Stomach (tissue), 9 donors: ENCODE data around the gene KLHL29. TPM values are rescaled to one million over a fixed set of nuclear protein-coding genes. Genes with fewer than 3 reads are reported as not detected.

Source experiments
- DNase-seq, 2 donors: peaks; one replicate each; pipeline versions ENCODE4 v3.0.0 to v3.0.0-alpha.2; 2013 to 2019
- H3K27ac ChIP-seq, 5 donors: fragments of 200-600 bp in 4 of 5; sonication (generic) in 4 of 5; one replicate each; pipeline ENCODE4 v1.5.1; 2013 to 2019; ENCODE audit warnings: mild to moderate bottlenecking in 1 of 5, moderate library complexity in 1 of 5
- H3K27me3 ChIP-seq, 3 donors: fragments of 200-600 bp; sonication (generic); one replicate each; pipeline ENCODE4 v1.5.1; 2017 to 2019; ENCODE audit warnings: mixed run types in 1 of 3
- H3K36me3 ChIP-seq, 4 donors: fragments of 200-600 bp; sonication (generic); 1 replicate in 3 of 4; 2 replicates in 1 of 4; pipeline ENCODE4 v1.5.1; 2016 to 2019
- H3K4me1 ChIP-seq, 4 donors: fragments of 200-600 bp; sonication (generic); one replicate each; pipeline ENCODE4 v1.5.1; 2016 to 2019
- H3K4me3 ChIP-seq, 4 donors: fragments of 200-600 bp; sonication (generic) in 3 of 4; one replicate each; pipeline ENCODE4 v1.5.1; 2016 to 2019; ENCODE audit warnings: mild to moderate bottlenecking in 1 of 4
- H3K9me3 ChIP-seq, 4 donors: fragments of 200-600 bp; sonication (generic); one replicate each; pipeline ENCODE4 v1.5.1; 2016 to 2019
- CTCF ChIP-seq, 7 experiments: fragments of 450-650 bp in 4 of 7; fragments of 200-600 bp in 3 of 7; sonication (generic) in 3 of 7; IDR thresholded peaks; one replicate each; pipeline ENCODE4 v1.5.1; 2016 to 2019; ENCODE audit warnings: antibody characterized with exemption in 7 of 7, control low read depth in 2 of 7, mild to moderate bottlenecking in 1 of 7
- EP300 ChIP-seq: sonication (generic); formaldehyde crosslinking; IDR thresholded peaks from one replicate; pipeline ENCODE4 v1.6.1; 2017; ENCODE audit warnings: antibody characterized with exemption
- POLR2A ChIP-seq, 4 donors: fragments of 450-650 bp; IDR thresholded peaks; one replicate each; pipeline ENCODE4 v1.6.1; 2016; ENCODE audit warnings: antibody characterized with exemption in 4 of 4, control low read depth in 2 of 4, mild to moderate bottlenecking in 1 of 4, moderate library complexity in 1 of 4
- POLR2AphosphoS5 ChIP-seq, 3 donors: sonication (generic); formaldehyde crosslinking; IDR thresholded peaks; one replicate each; pipeline ENCODE4 v1.6.1; 2016; ENCODE audit warnings: antibody characterized with exemption in 3 of 3
- WGBS, 5 donors: extraction: QIAGEN DNeasy Blood & Tissue Kit in 3 of 5; methylation state at CpG; one replicate each; pipeline versions ENCODE4 v1.1.5 to v1.1.7; 2013 to 2018; 5-methylcytosine and 5-hydroxymethylcytosine counted together
- intact Hi-C: fragments of 100-400 bp; cut with DNase I; formaldehyde crosslinking; loops from one replicate; pipeline ENCODE4 v1.15.1; 2023; ENCODE audit warnings: low total_unique reads
- polyA plus RNA-seq, 3 donors: library from polyadenylated mRNA; stranded (reverse); fragments of 200-250 nt; gene quantifications; one replicate each; pipeline ENCODE4 v1.2.3, GENCODE V29; 2013
- total RNA-seq, 5 donors: library from RNA; depleted of rRNA; stranded (reverse); fragments of >200 nt; gene quantifications; one replicate each; pipeline versions ENCODE4 v1.1.0 to v1.2.3, GENCODE V29; 2014 to 2016
- donor health status: healthy with polysubstance abuse.
- donor health status: Bipolar disorder and iron deficiency.
- donor health status: healthy.

The KLHL29 gene
- total and polyA plus RNA-seq, 8 donors: under 0.01 to 6.6 (median 1.3) TPM

DNA sequence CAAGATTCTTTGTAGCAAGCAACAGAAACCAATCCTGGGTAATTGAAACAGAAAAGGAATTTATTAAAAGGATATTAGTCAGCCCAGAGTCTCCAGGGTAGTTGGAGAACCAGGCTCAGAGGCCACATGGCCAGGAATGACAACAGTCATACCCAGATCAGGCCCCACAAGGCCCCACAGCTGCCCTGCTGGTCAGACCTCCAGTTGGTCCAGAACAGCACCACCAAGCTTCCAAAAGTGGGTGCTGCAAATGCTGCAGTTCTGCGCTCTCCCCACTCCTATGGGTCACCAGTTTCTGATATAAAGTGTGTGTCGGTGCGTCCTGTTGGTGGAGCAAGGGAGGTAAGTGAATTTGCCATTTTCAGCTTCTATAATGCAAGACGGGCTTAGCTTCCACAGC, 29.9 kb downstream of the KLHL29 start:
- H3K27me3 ChIP-seq: no peaks in the 10 kb centered on the region
- 82 to 98% (median 90%) methylated on average over 4 of the region's 4 CpGs for WGBS, 5 donors
- no peaks in the 10 kb centered on the region for H3K9me3 ChIP-seq
- H3K36me3 ChIP-seq: no peaks in the 10 kb centered on the region
- intact Hi-C loops: no loop called here
- no peak for DNase-seq
- H3K4me3 ChIP-seq: no peak overlapping the region
- peak overlapping the region in 1 of 5 donors; percentile 16 for H3K27ac ChIP-seq
- peaks cover 0 to 67% (median 17%) of the 10 kb centered on the region in 4 donors for H3K4me1 ChIP-seq
- no peak for TF ChIP-seq EP300

GRCh38 chr2:23417310-23417709, 32.3 kb downstream of the KLHL29 start:
- no peaks in the 10 kb centered on the region for H3K36me3 ChIP-seq
- H3K27ac ChIP-seq: peak overlapping the region in 2 of 5 donors; percentile 63 to 84
- no peak overlapping the region for H3K4me3 ChIP-seq
- H3K9me3 ChIP-seq: no peaks in the 10 kb centered on the region
- peaks cover 0 to 72% (median 22%) of the 10 kb centered on the region in 4 donors for H3K4me1 ChIP-seq
- H3K27me3 ChIP-seq: no peaks in the 10 kb centered on the region
- intact Hi-C loops: no loop called here
- no peak for TF ChIP-seq CTCF (IDR thresholded peaks at IDR 0.05)
- no peak for TF ChIP-seq EP300
- TF ChIP-seq POLR2A (IDR thresholded peaks at IDR 0.05): no peak
- no peak for TF ChIP-seq POLR2AphosphoS5 (IDR thresholded peaks at IDR 0.05)
- 82 to 91% (median 89%) methylated on average over 12 of the region's 12 CpGs for WGBS, 5 donors
- DNase-seq: peak in 1 of 2 donors; percentile 21

GRCh38 chr2:23418056-23418455, 33.1 kb downstream of the KLHL29 start:
- peak overlapping the region in 4 of 5 donors; percentile 53 to 84 (median 71) for H3K27ac ChIP-seq

DNA sequence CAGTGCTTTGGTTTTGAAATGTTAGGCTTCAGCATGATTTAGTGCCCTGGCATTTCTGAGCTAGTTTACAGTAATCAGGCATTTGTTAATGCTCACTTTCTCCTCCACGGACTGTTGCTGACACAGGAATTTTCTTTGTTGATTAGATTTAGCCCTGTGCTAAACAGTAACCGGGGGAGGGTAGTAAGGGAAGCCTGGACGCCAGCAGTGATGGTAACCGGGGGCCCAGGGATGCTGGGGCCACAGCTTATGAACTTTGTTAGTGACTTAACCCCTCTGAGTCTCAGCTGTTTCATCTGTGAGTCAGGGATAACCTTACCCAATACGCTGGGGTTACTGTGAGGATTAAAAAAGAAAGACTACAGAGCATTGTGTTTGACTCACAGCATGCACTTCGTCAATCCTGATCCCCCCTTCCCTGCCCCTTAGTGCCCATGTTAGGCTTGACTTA, 33.5 kb downstream of the KLHL29 start:
- Histone ChIP-seq H3K27ac (peak overlapping the region in 4 of 5 donors; percentile 53 to 84 (median 71)), H3K4me1 (peaks cover 0 to 79% (median 26%) of the 10 kb centered on the region in 4 donors), H3K9me3 (no peaks in the 10 kb centered on the region), H3K4me3 (no peak overlapping the region), H3K27me3 (no peaks in the 10 kb centered on the region), H3K36me3 (no peaks in the 10 kb centered on the region)
- 40 to 59% (median 56%) methylated on average over 6 of the region's 6 CpGs for WGBS, 5 donors
- TF ChIP-seq POLR2AphosphoS5 (IDR thresholded peaks at IDR 0.05) (peak in 1 of 3 donors; percentile 72), CTCF (IDR thresholded peaks at IDR 0.05) (no peak), POLR2A (IDR thresholded peaks at IDR 0.05) (no peak), EP300 (no peak)
- peak in 1 of 2 donors; percentile 60 for DNase-seq
- intact Hi-C loops: no loop called here

More at GRCh38 chr2:23418056-23418455, 33.1 kb downstream of the KLHL29 start:
- WGBS, 5 donors: 76 to 89% (median 83%) methylated on average over 5 of the region's 5 CpGs
- Histone ChIP-seq H3K27me3 (no peaks in the 10 kb centered on the region), H3K4me1 (peaks cover 0 to 75% (median 25%) of the 10 kb centered on the region in 4 donors), H3K4me3 (no peak overlapping the region), H3K9me3 (no peaks in the 10 kb centered on the region), H3K36me3 (no peaks in the 10 kb centered on the region)
- TF ChIP-seq EP300: no peak
- intact Hi-C loops: no loop called here
- DNase-seq: peak in 1 of 2 donors; percentile 7

DNA sequence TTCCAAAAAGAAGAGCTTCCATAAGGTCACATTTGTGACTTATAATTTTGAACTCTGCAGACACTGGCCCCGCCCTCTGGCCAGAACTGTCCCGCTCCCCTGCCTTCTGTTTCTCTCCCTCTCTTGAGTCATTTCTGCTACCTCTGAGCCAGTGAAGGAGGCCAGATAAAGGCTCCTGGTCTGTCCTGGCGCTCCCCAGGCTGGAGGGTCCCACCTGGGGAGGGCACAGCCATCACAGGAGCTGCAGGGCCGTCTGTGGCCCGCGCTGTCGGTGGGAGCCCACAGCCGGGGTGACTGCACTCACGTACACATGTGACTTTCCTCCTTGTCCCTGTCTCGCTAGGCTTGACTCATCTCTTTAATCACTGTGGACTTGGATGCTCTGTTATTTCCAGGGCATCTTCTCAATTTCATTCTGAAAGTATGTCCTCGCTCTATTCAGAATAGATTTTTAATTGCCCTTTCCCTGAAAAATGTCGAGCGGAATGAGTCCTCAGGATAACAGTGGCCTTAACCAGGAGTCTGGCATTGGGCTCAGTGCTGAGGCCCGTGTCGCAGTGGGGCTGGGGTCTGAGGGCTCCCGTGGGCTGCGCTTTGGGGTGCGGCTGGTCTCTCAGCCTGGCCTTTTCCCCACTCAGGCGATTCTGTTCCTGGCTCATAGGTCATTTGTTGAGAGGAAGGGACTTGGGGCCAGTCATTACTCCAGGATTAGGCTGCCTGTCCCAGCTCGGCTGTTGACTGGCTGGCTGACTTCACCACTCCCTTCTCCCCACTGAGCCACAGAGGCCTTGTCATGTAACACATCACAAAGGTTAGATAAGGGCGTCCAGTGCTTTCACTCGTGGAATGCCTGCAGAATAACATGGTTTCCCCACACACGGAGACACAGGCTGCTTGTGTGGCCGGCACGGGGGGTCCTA, 34.5 kb downstream of the KLHL29 start:
- no peak for TF ChIP-seq POLR2A (IDR thresholded peaks at IDR 0.05)
- peak in 1 of 3 donors; percentile 16 for TF ChIP-seq POLR2AphosphoS5 (IDR thresholded peaks at IDR 0.05)
- TF ChIP-seq CTCF (IDR thresholded peaks at IDR 0.05): no peak
- TF ChIP-seq EP300: no peak
- WGBS, 5 donors: 74 to 82% (median 80%) methylated on average over 21 to 25 of the region's 25 CpGs
- Histone ChIP-seq H3K4me1 (peaks cover 0 to 79% (median 29%) of the 10 kb centered on the region in 4 donors), H3K9me3 (no peaks in the 10 kb centered on the region), H3K27ac (peak overlapping the region in 4 of 5 donors; percentile 53 to 84 (median 71)), H3K36me3 (no peaks in the 10 kb centered on the region), H3K27me3 (no peaks in the 10 kb centered on the region), H3K4me3 (no peak overlapping the region)
- DNase-seq: peak in 1 of 2 donors; percentile 24
- intact Hi-C loops: no loop called here
